Measurements from ENCODE around the gene MAPRE3. TPM values are rescaled to one million over a fixed set of nuclear protein-coding genes. Genes with fewer than 3 reads are reported as not detected.

MAPRE3 gene
- total RNA-seq, 4 donors from 2014 or later: 11.5 to 24.2 (median 12.3) TPM

- DNase-seq (ENCODE audit: low spot score) (no peak), ATAC-seq (ENCODE audit: low FRiP score) (peak; percentile 62)
- TF ChIP-seq, protein P1, sequence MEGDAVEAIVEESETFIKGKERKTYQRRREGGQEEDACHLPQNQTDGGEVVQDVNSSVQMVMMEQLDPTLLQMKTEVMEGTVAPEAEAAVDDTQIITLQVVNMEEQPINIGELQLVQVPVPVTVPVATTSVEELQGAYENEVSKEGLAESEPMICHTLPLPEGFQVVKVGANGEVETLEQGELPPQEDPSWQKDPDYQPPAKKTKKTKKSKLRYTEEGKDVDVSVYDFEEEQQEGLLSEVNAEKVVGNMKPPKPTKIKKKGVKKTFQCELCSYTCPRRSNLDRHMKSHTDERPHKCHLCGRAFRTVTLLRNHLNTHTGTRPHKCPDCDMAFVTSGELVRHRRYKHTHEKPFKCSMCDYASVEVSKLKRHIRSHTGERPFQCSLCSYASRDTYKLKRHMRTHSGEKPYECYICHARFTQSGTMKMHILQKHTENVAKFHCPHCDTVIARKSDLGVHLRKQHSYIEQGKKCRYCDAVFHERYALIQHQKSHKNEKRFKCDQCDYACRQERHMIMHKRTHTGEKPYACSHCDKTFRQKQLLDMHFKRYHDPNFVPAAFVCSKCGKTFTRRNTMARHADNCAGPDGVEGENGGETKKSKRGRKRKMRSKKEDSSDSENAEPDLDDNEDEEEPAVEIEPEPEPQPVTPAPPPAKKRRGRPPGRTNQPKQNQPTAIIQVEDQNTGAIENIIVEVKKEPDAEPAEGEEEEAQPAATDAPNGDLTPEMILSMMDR (IDR thresholded peaks at IDR 0.05): no peak
These were observed 11.8 kb downstream of the MAPRE3 start for GRCh38 chr2:26982102-26982742.

DNA sequence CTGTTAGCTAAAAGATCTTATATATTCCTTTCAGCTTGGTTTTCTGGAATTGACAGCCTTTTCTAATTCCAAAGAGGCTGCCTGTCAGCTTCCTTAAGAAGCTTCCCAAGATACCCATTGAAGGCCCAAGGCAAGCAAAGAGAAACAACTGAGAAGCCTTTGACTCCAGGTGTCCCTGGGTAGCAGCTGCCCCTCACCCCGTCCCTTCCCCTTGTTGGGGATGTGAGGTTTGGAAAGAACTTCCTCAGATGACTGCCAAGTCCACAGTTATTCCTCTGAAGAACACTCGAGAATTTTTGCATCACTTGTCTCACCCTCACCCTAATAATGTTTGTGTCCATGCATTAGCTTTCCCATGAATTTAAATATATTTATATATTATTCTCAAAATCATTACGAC, 13.3 kb downstream of the MAPRE3 start:
- ATAC-seq (ENCODE audit: low FRiP score) (no peak), DNase-seq (ENCODE audit: low spot score) (no peak)
- TF ChIP-seq, protein P1 (IDR thresholded peaks at IDR 0.05): no peak

GRCh38 chr2:26985807-26986206, 15.4 kb downstream of the MAPRE3 start:
- no peak for DNase-seq (ENCODE audit: low spot score)
- ATAC-seq (ENCODE audit: low FRiP score): no peak
- TF ChIP-seq, protein P1 (IDR thresholded peaks at IDR 0.05): no peak

- TF ChIP-seq, protein P1 (IDR thresholded peaks at IDR 0.05): no peak
- ATAC-seq (ENCODE audit: low FRiP score) (no peak), DNase-seq (ENCODE audit: low spot score) (no peak)
These were observed 16.1 kb downstream of the MAPRE3 start for GRCh38 chr2:26986576-26986975.

DNA sequence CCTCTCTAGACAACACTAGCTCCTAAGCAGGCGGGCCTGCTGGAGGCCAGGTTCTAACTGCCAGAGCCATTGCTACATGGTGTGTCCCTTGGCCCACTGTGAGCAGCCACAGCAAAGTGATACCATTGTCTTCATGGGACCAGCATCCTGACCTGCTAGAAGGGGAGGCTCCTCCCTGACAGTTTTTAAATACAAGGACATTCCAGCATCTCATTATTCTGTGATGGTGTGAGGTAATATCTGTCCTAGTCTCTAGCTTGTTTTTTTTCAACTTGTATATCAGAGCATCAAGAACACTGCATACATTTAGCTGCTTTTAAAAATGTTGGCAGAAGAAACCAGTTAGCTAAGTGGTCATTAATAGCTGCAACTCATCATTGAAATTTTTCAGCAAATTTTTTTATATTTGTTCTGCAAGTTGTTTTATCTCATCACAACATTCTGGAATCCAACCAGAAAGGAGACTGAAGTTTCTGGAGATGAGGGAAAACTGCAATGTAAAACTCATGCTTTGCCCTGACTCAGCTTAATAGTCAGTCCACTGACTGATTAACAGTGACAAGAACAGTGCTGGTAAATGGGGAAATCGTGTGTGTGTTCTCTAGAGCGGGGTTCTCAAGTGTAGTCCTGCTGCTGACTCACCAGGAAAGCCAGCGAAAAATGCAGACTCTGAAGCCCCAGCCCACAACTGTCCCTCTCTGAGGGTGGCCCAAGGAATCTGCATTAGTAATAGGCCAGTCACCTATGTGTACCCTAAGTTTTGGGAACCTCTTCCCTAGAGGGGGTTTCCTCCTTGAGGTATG, 17.8 kb downstream of the MAPRE3 start:
- peak; percentile 66 for ATAC-seq (ENCODE audit: low FRiP score)
- TF ChIP-seq, protein P1 (IDR thresholded peaks at IDR 0.05): no peak
- no peak for DNase-seq (ENCODE audit: low spot score)

- no peak for DNase-seq (ENCODE audit: low spot score)
- no peak for ATAC-seq (ENCODE audit: low FRiP score)
- TF ChIP-seq, protein P1 (IDR thresholded peaks at IDR 0.05): no peak
These were observed 18.7 kb downstream of the MAPRE3 start for GRCh38 chr2:26989156-26989555.

DNA sequence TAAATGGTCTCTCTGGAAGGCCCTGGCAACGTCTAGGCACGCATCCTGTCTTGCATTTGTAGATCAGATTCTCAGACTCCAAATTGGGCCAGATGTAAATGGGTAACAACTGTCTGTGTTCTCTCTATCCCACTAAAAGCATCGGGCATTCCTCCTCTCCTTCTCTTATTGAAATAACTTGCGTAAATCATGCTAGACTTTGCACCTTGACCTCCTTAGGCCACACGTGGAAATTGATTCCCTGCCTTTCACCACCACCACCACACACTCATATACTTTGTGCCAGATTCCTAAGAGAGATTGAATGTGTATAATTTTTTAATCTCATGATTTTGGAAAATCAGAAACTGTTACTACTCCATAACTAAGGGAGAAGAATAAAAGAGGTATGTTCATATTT, 21.3 kb downstream of the MAPRE3 start:
- TF ChIP-seq, protein P1 (IDR thresholded peaks at IDR 0.05): no peak
- no peak for DNase-seq (ENCODE audit: low spot score)
- ATAC-seq (ENCODE audit: low FRiP score): no peak

Measured in omental fat pad (tissue), 4 donors.